GM21619 (cell line): ENCODE data around the gene CHIC2.
A peak's percentile ranks its signal among the peaks of the same experiment; 100 is the strongest.

Experiments
- ATAC-seq: cut with Tn5 transposase; IDR thresholded peaks from one replicate; pipeline ENCODE4 v1.9.1; 2021; ENCODE audit not compliant: unreplicated experiment

The CHIC2 gene

DNA sequence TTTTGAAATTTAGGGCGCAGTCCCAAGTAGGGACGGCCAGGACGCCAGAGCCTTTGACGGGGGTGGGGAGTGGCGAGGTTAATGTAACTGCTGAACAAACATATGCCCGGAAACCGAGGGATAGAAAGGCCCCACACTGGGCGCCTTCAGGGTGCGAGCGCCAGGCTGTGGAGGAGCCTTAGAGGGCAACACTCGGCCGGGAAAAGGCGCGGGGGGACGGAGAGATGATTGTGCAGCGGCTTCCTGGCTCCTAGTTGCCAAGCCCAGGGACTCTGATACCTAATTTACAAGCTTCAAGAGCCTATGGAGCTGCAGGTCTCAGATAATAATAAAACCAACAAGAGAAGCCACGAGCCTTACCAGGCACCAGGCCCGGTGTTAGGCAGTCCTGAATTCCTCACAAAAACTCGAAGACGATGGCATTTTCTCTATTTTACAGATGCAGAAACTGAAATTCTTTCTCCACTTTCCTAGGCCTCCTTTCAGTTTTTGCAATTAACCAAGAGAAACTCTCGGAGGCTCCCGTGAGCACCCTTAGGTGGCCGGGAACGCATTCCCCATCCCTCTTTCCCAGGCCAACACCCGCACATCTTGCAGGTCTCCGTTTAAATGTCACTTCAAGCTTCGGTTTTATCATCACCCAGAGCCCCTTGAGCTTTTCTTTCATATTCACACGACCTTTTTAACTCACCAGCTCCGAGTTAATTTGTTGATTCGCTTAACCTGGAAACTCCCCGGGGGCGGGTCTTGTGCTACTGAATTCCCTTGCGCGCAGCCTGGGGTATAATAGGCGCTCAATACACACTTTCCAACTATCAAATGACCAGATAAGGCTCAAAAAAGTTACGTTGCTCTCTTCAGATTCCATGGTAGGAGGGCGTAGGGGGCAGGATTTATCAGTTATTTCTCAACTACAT is 29.2 kb upstream of the CHIC2 start:
- no peak for ATAC-seq

DNA sequence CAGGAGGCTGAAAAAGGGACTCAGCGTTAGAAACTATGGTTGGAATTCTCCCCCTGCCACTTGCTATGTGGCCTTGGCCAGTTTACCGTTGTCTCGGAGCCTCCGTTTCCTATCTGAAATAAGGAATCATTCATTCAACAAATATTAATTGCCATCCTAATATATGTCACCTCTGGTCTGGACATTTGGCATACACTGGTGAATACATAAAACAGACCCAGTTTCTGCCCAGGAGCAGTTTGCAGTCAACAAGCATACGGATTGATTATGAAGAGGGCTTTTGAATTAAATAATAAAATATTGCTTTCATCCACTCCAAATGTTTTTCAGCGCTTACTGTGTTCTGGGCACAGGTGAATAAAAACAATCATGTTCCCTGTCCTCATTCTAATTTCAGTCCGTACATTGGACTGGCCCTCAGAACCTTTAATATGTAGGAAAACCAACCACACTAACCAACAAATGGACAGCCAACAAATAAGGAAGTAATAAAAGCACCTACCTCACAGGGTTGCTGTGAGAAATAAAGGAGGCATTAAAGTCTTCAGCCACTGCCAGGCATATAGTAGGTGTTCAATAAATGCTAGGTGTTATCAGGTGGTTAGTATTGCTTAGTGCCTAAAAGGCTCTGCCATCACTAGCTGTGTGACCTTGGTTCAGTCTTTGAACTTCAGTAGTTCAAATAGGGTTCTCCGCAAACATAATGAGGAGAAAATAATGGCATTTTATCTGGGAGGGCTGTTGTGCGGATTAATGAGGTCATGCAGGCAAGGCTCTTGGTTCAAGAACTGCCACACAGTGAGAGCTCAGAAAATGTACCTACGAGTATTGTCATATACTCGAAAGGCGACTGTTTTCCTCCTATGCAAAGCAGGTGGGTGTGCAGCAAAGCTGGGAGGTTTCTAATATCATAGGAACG is 28.3 kb upstream of the CHIC2 start:
- no peak for ATAC-seq

GRCh38 chr4:54091637-54092404 is 27.4 kb upstream of the CHIC2 start:
- peak; percentile 72 for ATAC-seq

DNA sequence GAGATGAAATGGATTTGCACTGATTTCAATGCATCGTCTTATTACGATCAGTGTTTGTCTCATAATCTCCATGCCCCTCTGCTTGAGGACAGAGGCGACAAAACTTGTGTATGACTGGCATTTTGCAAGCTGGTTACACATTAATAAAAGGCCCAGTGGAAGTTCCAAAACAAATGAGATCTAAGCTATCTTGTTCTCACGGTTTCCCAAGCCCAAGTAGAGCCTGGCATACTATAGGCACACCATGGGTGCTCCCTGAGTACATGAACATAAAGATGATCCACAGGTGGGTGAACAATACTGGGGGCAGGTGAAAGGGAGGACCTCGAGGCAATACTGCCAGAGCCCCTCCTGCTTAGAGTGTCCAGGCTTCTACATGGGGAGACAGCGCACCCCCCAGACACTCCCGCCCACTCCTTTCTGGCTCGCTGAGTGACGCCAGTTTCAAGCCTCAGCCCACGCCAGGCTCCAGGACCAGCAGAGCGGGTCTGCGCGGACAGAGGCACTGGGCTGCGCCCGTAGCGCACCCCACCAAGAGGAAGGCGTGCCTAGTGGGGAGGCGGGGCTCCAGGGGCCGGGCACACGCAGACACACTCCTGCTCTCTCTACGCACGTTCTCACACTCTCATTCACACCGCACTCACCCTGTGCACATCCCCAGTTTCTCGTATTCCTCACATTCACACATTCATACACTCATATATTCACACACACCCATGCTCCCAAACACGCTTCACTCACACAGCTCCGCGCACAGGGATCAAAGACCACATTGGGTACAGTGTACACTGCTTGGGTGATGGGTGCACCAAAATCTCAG is 26.6 kb upstream of the CHIC2 start:
- no peak for ATAC-seq

GRCh38 chr4:54090404-54090803 is 26.0 kb upstream of the CHIC2 start:
- no peak for ATAC-seq

DNA sequence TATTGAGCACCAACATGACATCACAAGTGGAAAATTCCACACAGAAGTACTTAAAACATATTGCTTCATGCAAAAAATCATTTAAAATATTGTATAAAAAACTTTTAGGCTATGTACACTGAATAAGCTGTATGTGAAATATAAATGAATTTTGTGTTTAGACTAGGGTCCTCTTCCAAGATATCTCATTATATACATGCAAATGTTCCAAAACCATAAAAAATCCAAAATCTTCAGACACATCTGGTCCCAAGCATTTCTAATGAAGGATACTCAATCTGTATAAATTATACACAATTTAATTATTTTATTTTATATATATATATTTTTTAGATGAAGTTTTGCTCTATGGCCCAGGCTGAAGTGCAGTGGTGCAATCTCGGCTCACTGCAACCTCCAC is 25.5 kb upstream of the CHIC2 start:
- ATAC-seq: no peak

DNA sequence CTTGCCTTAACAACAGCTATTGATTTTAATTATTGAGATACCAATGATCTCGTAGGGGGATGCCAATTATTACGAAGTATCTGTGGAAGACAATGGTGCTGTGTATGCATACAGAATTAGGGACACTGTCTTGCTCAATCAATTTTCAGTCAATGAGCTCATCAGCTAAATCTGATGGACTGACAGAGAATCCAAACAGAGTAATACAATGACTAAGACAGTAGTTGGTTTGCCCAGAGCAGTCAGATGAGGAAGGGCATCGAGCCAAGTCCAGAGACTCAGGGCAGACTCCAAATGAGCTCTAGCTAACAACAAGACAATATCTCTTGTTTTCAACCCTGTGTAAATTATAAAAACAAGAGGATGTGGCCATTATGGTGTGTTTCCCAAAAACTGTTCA is 20.9 kb upstream of the CHIC2 start:
- no peak for ATAC-seq

- no peak for ATAC-seq
Measured at GRCh38 chr4:54082168-54082567, 17.8 kb upstream of the CHIC2 start.

GRCh38 chr4:54077812-54078211 is 13.4 kb upstream of the CHIC2 start:
- ATAC-seq: no peak

DNA sequence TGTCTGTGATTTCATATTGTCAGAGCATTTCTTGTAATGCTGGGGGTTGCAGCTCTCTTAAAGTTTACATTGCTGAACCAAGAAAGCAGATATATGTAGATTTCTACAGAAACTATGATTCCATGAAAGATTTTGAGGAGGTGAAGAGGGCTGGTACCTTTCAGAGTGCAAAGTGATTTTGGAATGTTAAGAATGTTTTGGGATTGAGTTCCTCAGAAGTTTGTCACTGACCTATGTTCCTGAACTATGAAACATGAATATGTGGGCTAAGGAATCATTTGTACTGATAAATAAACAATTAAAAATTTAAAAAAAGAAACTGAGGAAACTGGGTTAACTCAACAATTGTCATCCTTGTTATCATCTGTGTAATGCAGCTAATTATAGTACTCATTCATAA is 12.3 kb upstream of the CHIC2 start:
- ATAC-seq: no peak

DNA sequence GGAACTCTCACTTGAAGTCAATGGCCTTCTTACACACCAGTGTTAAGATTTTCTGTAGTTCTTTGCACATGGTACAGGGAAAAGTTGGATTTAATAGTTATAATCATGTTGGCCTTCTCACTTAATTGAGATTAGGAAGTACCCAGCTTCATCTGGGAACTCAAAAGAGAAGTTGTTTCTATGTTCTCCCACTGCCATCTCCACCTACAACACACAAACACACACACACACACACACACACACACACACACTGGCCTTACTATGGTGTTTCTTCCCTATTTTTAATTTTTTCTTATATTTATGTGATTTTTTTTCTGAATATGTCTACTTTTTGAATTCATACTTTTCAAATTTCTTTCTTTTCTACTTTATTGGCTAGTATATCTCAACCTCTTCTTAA is 10.0 kb upstream of the CHIC2 start:
- no peak for ATAC-seq

GRCh38 chr4:54073271-54073880 is 9.0 kb upstream of the CHIC2 start:
- ATAC-seq: no peak

DNA sequence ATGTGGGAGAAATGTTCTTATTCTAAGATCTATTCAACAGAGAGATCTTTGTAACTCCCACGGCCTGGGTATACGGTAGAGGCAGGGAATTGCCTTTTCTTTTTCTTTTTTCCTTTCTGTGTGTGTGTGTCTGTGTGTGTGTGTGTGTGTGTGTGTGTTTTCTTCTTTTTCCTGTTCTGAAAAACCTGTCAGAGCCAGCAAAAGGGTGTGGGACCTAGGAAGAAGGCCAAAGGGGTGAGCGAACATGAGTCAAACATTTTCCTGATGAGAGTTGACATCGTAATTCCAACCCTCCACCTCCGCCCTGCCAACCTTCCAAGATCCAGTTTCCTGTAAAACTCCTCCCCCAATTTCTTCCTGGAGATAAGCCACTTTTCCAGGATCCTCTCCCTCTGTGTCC is 2.8 kb upstream of the CHIC2 start:
- no peak for ATAC-seq

GRCh38 chr4:54066718-54067129 is 2.3 kb upstream of the CHIC2 start:
- no peak for ATAC-seq

GRCh38 chr4:54066088-54066415 is 1.6 kb upstream of the CHIC2 start:
- ATAC-seq: no peak

DNA sequence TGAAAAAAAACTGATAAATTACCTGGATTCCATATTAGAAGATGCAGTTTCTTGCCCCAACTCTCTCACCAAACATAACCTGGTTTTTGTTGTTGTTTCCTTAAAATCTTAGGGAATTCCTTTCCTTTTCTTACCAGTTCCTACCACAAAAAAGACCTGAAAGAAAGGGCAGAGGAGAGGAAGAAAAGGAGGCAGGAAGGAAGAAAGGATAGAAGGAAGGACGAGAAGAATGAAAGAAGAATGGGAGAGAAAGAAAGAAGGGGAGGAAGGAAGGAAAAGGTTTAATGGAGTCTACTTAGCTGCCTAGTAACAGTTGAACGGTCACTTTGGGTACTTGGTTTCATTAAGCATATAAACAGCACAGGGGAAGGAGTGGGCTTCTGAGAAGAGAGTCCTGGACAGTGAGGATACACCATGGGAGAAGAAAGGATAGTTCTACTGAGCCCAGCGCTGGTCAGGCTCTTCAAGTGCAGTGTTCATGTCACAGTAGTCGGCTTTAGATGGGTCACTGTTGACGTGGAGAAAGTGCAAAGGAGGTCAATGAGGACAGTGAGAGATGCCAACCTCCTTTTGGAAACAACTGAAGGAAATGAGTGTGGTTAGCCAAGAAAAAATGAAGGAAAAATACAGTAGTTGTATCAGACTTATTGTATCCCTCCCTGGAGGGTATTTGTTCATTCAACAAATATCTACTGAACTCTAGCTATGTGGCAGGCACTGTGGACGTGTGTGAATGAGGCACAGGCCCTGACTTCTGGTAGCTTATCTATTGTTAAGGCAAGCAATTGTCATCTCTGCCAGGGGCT is 1.1 kb upstream of the CHIC2 start:
- ATAC-seq: no peak

GRCh38 chr4:54063737-54064316 is 578 bp downstream of the CHIC2 start:
- peak; percentile 24 for ATAC-seq

DNA sequence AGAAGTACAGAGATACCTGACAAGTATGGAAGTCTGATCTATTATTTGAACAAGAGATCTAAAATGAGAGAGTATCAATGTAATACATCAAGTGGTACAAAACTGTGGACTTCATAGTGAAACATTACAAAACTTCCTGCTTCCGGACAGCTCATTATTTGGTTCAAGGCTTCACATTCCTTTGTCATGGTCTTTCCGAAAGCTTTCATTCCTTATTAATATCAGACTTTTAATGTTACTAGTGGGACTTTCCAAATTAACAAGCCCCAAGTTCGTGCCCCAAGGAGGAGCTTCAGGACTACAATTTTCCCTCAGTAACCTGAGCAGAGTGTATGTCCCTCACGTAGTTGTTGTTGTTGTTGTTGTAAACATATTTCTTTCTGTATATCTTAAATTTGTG is 1.2 kb downstream of the CHIC2 start:
- no peak for ATAC-seq

- ATAC-seq: no peak
Measured at GRCh38 chr4:54062392-54062791, 2.0 kb downstream of the CHIC2 start.
